Stimulated activated CD8-positive, alpha-beta memory T cell treated with anti-CD3 and anti-CD28 coated beads, Interleukin-12 subunit alpha, Interleukin-12 subunit beta, amount 100 ng/mL, for 24 hours (primary cell): ENCODE results near the gene SEL1L3.

ENCODE experiments used
- DNase-seq: peaks from one replicate; pipeline ENCODE4 v3.0.0-alpha.2; 2020; ENCODE audit errors: extremely low read depth

Gene SEL1L3

GRCh38 chr4:25792200-25792791, 70.5 kb downstream of the SEL1L3 start:
- no peak for DNase-seq

GRCh38 chr4:25790024-25790423, 72.8 kb downstream of the SEL1L3 start:
- DNase-seq, result no peak

- DNase-seq, result no peak
These were observed 74.0 kb downstream of the SEL1L3 start for GRCh38 chr4:25788703-25789238.

GRCh38 chr4:25786497-25787065, 76.2 kb downstream of the SEL1L3 start:
- DNase-seq, result no peak

GRCh38 chr4:25783943-25784342, 78.8 kb downstream of the SEL1L3 start:
- DNase-seq, result no peak

- DNase-seq, result no peak
These were observed 79.7 kb downstream of the SEL1L3 start for GRCh38 chr4:25783126-25783525.

GRCh38 chr4:25782482-25782881, 80.3 kb downstream of the SEL1L3 start:
- DNase-seq, result no peak

- no peak for DNase-seq
These were observed 83.8 kb downstream of the SEL1L3 start for GRCh38 chr4:25779021-25779420.

GRCh38 chr4:25776795-25777194, 86.0 kb downstream of the SEL1L3 start:
- no peak for DNase-seq

GRCh38 chr4:25775166-25775565, 87.6 kb downstream of the SEL1L3 start:
- no peak for DNase-seq

GRCh38 chr4:25773358-25773757, 89.4 kb downstream of the SEL1L3 start:
- no peak for DNase-seq

- DNase-seq, result no peak
These were observed 91.1 kb downstream of the SEL1L3 start for GRCh38 chr4:25771672-25772071.

- DNase-seq, result no peak
These were observed 91.9 kb downstream of the SEL1L3 start for GRCh38 chr4:25770847-25771246.

- DNase-seq, result no peak
These were observed 93.5 kb downstream of the SEL1L3 start for GRCh38 chr4:25769251-25769650.

GRCh38 chr4:25767877-25768725, 94.7 kb downstream of the SEL1L3 start:
- no peak for DNase-seq

- no peak for DNase-seq
These were observed 102.2 kb downstream of the SEL1L3 start for GRCh38 chr4:25760518-25761157.

- DNase-seq, result no peak
These were observed 102.7 kb downstream of the SEL1L3 start for GRCh38 chr4:25760048-25760447.

GRCh38 chr4:25759101-25759500, 103.7 kb downstream of the SEL1L3 start:
- DNase-seq, result no peak

GRCh38 chr4:25757452-25757851, 105.3 kb downstream of the SEL1L3 start:
- DNase-seq, result no peak

- no peak for DNase-seq
These were observed 106.3 kb downstream of the SEL1L3 start for GRCh38 chr4:25756503-25756902.

GRCh38 chr4:25755911-25756310, 106.9 kb downstream of the SEL1L3 start:
- no peak for DNase-seq

- DNase-seq, result no peak
These were observed 109.5 kb downstream of the SEL1L3 start for GRCh38 chr4:25753239-25753638.
